ENCODE results near the gene NR4A1. TPM values are rescaled to one million over a fixed set of nuclear protein-coding genes. Genes with fewer than 3 reads are reported as not detected.

The NR4A1 gene
- total RNA-seq, 4 donors from 2014 or later: 74.9 to 1,106 (median 350) TPM

GRCh38 chr12:52011602-52012214 is 39.5 kb upstream of the NR4A1 start:
- DNase-seq (ENCODE audit: low spot score): no peak
- ATAC-seq (ENCODE audit: low FRiP score): no peak
- TF ChIP-seq CTCF (IDR thresholded peaks at IDR 0.05): no peak

DNA sequence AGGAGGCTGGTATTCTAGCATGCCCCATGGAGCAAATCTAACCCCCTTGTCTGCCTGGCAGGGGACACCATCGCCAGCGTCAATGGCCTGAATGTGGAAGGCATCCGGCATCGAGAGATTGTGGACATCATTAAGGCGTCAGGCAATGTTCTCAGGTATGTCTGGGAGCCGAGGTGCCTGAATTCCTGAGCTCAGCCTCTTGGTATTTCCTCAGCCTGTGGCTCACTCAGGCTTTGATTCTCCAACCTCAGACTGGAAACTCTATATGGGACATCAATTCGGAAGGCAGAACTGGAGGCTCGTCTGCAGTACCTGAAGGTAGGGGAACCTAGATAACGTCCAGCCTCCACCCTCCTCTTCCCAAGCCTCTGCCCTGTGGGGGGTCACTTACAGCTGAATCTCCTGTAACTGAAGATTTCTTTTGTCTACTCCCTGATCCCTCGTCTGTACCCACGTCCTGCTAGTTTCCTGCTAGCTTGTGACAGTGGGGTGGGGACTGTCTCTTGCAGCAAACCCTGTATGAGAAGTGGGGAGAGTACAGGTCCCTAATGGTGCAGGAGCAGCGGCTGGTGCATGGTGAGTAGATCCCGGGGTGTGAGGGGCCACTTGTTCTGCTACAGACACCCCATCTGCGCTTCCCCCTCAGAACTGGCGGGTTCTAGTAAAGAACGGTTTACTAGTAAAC is 37.5 kb upstream of the NR4A1 start:
- DNase-seq (ENCODE audit: low spot score): no peak
- ATAC-seq (ENCODE audit: low FRiP score): no peak

GRCh38 chr12:52014567-52015530 is 36.4 kb upstream of the NR4A1 start:
- DNase-seq (ENCODE audit: low spot score) (no peak), ATAC-seq (ENCODE audit: low FRiP score) (no peak)
- no peak for TF ChIP-seq CTCF (IDR thresholded peaks at IDR 0.05)

More for the DNA sequence above, 37.5 kb upstream of the NR4A1 start:
- no peak for TF ChIP-seq CTCF (IDR thresholded peaks at IDR 0.05)

- no peak for TF ChIP-seq CTCF (IDR thresholded peaks at IDR 0.05)
- DNase-seq (ENCODE audit: low spot score) (no peak), ATAC-seq (ENCODE audit: low FRiP score) (no peak)
These were observed 35.7 kb upstream of the NR4A1 start for GRCh38 chr12:52015532-52016041.

DNA sequence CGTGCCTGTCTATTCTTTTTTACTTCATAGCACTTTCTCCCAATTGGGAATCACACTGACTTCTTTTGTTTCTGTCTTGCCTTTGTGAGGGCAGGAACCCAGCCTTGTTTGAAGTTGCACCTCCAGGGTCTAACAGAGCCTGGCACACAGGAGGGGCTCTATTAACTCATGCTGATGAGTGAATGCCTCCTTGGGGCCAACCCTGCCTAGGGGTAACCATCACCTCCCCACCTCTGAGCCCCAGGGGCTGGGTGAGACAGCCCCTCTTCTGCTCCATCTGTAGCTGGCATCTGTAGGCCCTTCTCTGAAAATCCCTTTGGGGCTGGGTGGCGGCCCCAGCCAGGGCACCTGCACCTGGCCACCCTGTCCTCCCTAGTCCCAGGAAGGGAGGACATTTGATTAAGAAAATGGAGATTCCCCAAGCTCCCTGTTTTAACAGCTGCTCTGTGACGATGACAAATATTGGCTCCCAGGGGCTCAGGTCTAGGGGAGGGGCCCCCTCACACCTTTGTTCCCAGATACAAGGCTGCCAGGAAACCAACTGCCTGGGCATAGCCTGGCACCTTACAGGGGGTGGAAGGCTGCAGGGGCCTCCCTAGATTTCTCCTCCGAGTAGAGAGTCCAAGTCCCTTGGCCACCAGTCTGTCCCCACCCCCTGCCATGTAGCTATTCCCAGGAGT is 32.7 kb upstream of the NR4A1 start:
- no peak for ATAC-seq (ENCODE audit: low FRiP score)
- no peak for TF ChIP-seq CTCF (IDR thresholded peaks at IDR 0.05)

GRCh38 chr12:52019113-52019770 is 32.0 kb upstream of the NR4A1 start:
- TF ChIP-seq CTCF (IDR thresholded peaks at IDR 0.05): no peak
- ATAC-seq (ENCODE audit: low FRiP score): no peak
- no peak for DNase-seq (ENCODE audit: low spot score)

More for the DNA sequence above, 32.7 kb upstream of the NR4A1 start:
- DNase-seq (ENCODE audit: low spot score): no peak
